ENCODE measurements around the gene FILIP1L.

FILIP1L gene

DNA sequence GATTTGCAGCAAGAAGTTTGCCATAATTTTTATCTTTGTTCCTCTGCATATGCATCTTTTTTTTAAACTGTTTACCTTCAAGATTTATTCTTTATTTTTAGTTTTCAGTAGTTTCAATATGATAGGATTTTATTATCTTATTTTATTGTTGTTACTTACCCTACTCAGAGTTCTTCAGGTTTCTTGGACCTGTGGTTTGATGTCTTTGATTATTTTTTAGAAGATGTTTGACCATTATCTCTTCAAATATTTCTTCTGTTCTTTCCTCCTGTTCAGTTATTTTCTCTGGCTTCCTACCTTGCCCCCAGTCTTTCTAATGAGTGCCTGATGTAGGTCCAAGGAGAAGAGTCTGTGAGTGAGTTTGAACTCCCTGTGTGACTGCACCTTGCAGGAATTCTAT lies 137.7 kb downstream of the FILIP1L start:
- TF ChIP-seq CREB1 (IDR thresholded peaks at IDR 0.05; ENCODE audit: low read depth) (no peak), TAF1 (IDR thresholded peaks at IDR 0.05; ENCODE audit: low read depth) (no peak), YY1 (IDR thresholded peaks at IDR 0.05; ENCODE audit: low read depth) (no peak), NFIC (IDR thresholded peaks at IDR 0.05) (no peak), TEAD4 (IDR thresholded peaks at IDR 0.05) (no peak), TCF12 (IDR thresholded peaks at IDR 0.05; ENCODE audit: low read depth) (no peak), CEBPB (IDR thresholded peaks at IDR 0.05) (no peak), FOXM1 (IDR thresholded peaks at IDR 0.05; ENCODE audit: borderline replicate concordance, low read depth) (no peak), EP300 (IDR thresholded peaks at IDR 0.05; ENCODE audit: borderline replicate concordance) (no peak), RAD21 (IDR thresholded peaks at IDR 0.05; ENCODE audit: low read depth) (no peak), ZBTB7A (IDR thresholded peaks at IDR 0.05; ENCODE audit: low read depth) (no peak), EGR1 (IDR thresholded peaks at IDR 0.05) (no peak)
- TF ChIP-seq, protein P1, sequence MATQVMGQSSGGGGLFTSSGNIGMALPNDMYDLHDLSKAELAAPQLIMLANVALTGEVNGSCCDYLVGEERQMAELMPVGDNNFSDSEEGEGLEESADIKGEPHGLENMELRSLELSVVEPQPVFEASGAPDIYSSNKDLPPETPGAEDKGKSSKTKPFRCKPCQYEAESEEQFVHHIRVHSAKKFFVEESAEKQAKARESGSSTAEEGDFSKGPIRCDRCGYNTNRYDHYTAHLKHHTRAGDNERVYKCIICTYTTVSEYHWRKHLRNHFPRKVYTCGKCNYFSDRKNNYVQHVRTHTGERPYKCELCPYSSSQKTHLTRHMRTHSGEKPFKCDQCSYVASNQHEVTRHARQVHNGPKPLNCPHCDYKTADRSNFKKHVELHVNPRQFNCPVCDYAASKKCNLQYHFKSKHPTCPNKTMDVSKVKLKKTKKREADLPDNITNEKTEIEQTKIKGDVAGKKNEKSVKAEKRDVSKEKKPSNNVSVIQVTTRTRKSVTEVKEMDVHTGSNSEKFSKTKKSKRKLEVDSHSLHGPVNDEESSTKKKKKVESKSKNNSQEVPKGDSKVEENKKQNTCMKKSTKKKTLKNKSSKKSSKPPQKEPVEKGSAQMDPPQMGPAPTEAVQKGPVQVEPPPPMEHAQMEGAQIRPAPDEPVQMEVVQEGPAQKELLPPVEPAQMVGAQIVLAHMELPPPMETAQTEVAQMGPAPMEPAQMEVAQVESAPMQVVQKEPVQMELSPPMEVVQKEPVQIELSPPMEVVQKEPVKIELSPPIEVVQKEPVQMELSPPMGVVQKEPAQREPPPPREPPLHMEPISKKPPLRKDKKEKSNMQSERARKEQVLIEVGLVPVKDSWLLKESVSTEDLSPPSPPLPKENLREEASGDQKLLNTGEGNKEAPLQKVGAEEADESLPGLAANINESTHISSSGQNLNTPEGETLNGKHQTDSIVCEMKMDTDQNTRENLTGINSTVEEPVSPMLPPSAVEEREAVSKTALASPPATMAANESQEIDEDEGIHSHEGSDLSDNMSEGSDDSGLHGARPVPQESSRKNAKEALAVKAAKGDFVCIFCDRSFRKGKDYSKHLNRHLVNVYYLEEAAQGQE (IDR thresholded peaks at IDR 0.05; ENCODE audit: low read depth) = no peak
- TF ChIP-seq, protein P2, sequence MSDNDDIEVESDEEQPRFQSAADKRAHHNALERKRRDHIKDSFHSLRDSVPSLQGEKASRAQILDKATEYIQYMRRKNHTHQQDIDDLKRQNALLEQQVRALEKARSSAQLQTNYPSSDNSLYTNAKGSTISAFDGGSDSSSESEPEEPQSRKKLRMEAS (IDR thresholded peaks at IDR 0.05) = no peak
- TF ChIP-seq, protein P3, sequence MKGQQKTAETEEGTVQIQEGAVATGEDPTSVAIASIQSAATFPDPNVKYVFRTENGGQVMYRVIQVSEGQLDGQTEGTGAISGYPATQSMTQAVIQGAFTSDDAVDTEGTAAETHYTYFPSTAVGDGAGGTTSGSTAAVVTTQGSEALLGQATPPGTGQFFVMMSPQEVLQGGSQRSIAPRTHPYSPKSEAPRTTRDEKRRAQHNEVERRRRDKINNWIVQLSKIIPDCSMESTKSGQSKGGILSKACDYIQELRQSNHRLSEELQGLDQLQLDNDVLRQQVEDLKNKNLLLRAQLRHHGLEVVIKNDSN (IDR thresholded peaks at IDR 0.05) = no peak

DNA sequence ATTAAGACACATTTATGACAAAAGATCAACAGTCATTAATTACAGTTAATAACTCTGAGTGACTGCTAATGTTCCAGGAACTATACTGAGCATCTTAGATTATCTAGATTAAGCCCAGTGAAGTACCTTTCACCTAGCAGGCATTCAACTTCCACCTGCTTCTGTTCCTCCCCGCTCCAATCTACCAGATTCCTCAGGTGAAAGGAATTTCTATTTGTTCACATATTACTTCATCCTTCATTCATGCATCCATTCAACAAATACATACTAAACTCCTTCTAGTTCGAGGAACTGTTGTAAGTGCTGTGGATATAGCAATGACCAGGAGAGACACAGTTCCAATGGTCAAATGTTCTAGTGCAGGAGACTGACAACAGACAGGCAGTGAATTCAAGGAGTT lies 139.3 kb downstream of the FILIP1L start:
- TF ChIP-seq RAD21 (IDR thresholded peaks at IDR 0.05; ENCODE audit: low read depth) (no peak), ZBTB7A (IDR thresholded peaks at IDR 0.05; ENCODE audit: low read depth) (no peak), FOXM1 (IDR thresholded peaks at IDR 0.05; ENCODE audit: borderline replicate concordance, low read depth) (no peak), CEBPB (IDR thresholded peaks at IDR 0.05) (no peak), EGR1 (IDR thresholded peaks at IDR 0.05) (no peak), EP300 (IDR thresholded peaks at IDR 0.05; ENCODE audit: borderline replicate concordance) (no peak), TAF1 (IDR thresholded peaks at IDR 0.05; ENCODE audit: low read depth) (no peak), YY1 (IDR thresholded peaks at IDR 0.05; ENCODE audit: low read depth) (no peak), NFIC (IDR thresholded peaks at IDR 0.05) (no peak), CREB1 (IDR thresholded peaks at IDR 0.05; ENCODE audit: low read depth) (no peak), TCF12 (IDR thresholded peaks at IDR 0.05; ENCODE audit: low read depth) (no peak), TEAD4 (IDR thresholded peaks at IDR 0.05) (no peak)
- TF ChIP-seq, protein P2 (IDR thresholded peaks at IDR 0.05) = no peak
- TF ChIP-seq, protein P1 (IDR thresholded peaks at IDR 0.05; ENCODE audit: low read depth) = no peak
- TF ChIP-seq, protein P3 (IDR thresholded peaks at IDR 0.05) = no peak

DNA sequence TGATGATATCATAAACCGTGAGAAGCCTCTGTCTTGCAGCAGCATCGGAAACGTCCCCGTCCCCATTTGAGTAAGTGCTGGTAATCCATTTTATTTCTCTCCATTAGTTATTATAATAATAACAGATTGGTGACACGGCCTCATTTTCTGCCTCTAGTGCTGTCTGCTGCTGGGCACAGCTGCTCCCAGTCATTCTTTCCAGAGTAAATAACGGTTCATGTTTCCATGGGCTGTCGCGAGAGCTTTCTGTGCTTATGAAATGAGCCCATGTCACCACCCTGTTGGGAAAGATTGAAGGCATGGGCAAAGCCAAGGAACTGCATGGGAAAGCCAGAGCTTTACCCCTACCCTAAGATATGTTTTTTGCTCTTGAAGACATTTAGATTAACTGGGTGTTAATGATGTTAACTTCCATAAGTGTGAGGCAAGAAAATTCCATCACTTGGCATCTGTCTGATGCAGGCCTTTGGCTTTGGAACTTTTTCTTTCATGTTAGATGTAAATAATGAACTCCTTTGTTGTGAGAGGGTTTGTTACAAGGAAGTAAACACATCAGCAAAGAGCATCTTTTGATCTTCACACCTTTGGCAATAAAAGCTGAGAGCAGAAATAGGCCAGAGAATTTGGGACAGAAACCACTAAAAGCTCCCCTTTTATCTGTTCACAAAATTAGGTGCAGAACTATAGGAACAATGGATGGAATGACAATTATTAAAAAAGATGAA lies 141.8 kb downstream of the FILIP1L start:
- TF ChIP-seq CEBPB (IDR thresholded peaks at IDR 0.05) = no peak

DNA sequence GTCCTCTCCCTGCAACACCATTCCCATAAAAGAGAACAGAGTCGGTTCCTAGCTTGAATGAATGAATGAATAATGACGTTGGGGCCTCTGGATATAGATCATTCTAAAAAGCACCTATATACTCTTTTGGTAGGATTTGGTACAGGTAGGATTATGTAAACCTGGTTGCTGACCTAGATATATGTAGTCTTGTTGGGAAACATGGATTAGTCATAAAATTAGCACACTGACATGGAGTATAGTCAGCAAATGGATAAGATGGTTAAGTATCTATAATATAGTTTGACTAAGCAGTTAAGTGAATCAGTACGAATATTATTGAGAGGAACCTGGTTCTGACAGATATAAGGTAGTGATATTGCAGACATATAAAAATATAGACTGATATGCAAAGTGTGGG lies 142.5 kb downstream of the FILIP1L start:
- TF ChIP-seq TCF12 (IDR thresholded peaks at IDR 0.05; ENCODE audit: low read depth) = no peak
- TF ChIP-seq, protein P1 (IDR thresholded peaks at IDR 0.05; ENCODE audit: low read depth) = no peak
- TF ChIP-seq CEBPB (IDR thresholded peaks at IDR 0.05) = no peak
- TF ChIP-seq ZBTB7A (IDR thresholded peaks at IDR 0.05; ENCODE audit: low read depth) = no peak

DNA sequence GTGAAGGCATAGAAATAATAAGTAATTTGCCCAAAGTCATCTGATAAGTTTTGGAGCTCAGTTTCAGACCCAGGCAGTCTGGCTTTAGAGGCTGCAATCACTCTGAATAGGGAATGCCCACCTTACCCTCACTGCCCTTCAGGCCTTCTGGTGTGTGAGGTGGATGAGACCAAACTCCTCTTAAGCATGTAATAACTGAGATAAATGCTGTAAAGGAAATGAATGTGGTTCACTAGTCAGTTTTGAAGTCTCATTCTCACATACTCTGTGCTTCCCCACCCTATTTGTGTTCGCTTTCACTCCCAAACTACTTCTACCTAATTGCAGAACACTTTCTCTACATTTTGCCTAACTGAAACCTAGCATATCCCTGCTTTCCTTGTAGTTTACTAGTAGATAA lies 144.1 kb downstream of the FILIP1L start:
- TF ChIP-seq RAD21 (IDR thresholded peaks at IDR 0.05; ENCODE audit: low read depth) = no peak
- TF ChIP-seq EP300 (IDR thresholded peaks at IDR 0.05; ENCODE audit: borderline replicate concordance) = no peak
- TF ChIP-seq, protein P3 (IDR thresholded peaks at IDR 0.05) = no peak
- TF ChIP-seq EGR1 (IDR thresholded peaks at IDR 0.05) = no peak
- TF ChIP-seq, protein P2 (IDR thresholded peaks at IDR 0.05) = no peak
- no peak for TF ChIP-seq TAF1 (IDR thresholded peaks at IDR 0.05; ENCODE audit: low read depth)
- TF ChIP-seq TEAD4 (IDR thresholded peaks at IDR 0.05) = no peak
- no peak for TF ChIP-seq ZBTB7A (IDR thresholded peaks at IDR 0.05; ENCODE audit: low read depth)
- no peak for TF ChIP-seq FOXM1 (IDR thresholded peaks at IDR 0.05; ENCODE audit: borderline replicate concordance, low read depth)
- TF ChIP-seq YY1 (IDR thresholded peaks at IDR 0.05; ENCODE audit: low read depth) = no peak
- no peak for TF ChIP-seq CEBPB (IDR thresholded peaks at IDR 0.05)
- TF ChIP-seq NFIC (IDR thresholded peaks at IDR 0.05) = no peak
- TF ChIP-seq TCF12 (IDR thresholded peaks at IDR 0.05; ENCODE audit: low read depth) = no peak
- TF ChIP-seq CREB1 (IDR thresholded peaks at IDR 0.05; ENCODE audit: low read depth) = no peak
